Measurements from ENCODE around the gene MLPH.

- TF ChIP-seq GATA2 (IDR thresholded peaks at IDR 0.05; ENCODE audit: low read depth, low read length), result no peak
- TF ChIP-seq GATA3 (IDR thresholded peaks at IDR 0.05; ENCODE audit: low read depth, low read length), result no peak
Measured at GRCh38 chr2:237515621-237516275, 28.7 kb downstream of the MLPH start.
